Daoy (cell line): ENCODE measurements around the gene RPUSD4. TPM values are rescaled to one million over a fixed set of nuclear protein-coding genes. Genes with fewer than 3 reads are reported as not detected.

Experiments used
- DNase-seq: peaks from one replicate; pipeline ENCODE4 v3.0.0-alpha.2; 2015; ENCODE audit warnings: low read depth
- total RNA-seq: library from RNA; depleted of rRNA; stranded (reverse); fragments of >200 nt; shearing (Covaris generic); gene quantifications from 2 replicates; pipeline ENCODE4 v1.2.3, GENCODE V29; 2014

RPUSD4 gene
- total RNA-seq, 1 experiment from 2014 or later: 19.0 TPM

GRCh38 chr11:126212089-126212660 lies 725 bp upstream of the RPUSD4 start:
- no peak for DNase-seq

GRCh38 chr11:126210871-126211235 lies 597 bp downstream of the RPUSD4 start:
- DNase-seq: peak; percentile 9

DNA sequence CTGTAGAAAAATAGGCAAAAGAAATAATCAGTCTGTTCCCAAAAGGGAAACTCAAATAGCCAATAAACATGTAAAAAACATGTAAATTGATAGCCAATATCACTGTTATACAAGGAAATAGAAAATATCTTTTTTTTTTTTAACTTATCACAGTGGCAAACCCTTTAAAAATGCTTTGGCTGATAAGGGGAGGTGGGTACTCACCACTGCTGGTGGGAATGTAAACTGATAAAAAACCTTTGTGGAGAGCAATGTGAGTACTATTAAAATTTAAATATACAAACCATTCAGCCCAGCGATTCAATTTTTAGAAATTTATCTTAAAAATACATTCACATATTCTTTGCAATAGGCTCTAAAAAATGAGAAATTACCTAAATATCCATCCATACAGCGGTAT lies 3.6 kb downstream of the RPUSD4 start:
- no peak for DNase-seq

GRCh38 chr11:126205359-126205758 lies 6.1 kb downstream of the RPUSD4 start:
- DNase-seq: no peak

- DNase-seq: no peak
These were observed 8.6 kb downstream of the RPUSD4 start for GRCh38 chr11:126202646-126203359.

DNA sequence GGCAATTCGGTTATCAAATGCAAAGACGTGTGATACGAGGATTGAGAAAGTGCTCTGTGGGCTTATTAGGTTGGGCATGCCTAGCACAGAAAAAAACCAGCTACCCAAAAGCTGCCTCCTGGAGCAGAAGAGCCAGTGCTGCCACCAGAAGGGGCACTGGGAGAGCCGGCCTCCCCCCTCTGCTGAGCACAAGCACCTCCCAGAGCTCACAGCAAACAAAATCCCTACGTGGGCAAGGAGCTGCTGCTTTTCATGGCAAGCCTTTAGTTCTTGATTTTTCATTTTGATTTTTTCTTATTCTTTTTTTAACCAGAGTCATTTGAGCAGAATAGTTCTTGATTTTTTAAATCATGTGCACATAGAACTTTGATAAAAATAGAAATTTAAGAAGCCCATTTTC lies 12.8 kb downstream of the RPUSD4 start:
- DNase-seq: no peak

DNA sequence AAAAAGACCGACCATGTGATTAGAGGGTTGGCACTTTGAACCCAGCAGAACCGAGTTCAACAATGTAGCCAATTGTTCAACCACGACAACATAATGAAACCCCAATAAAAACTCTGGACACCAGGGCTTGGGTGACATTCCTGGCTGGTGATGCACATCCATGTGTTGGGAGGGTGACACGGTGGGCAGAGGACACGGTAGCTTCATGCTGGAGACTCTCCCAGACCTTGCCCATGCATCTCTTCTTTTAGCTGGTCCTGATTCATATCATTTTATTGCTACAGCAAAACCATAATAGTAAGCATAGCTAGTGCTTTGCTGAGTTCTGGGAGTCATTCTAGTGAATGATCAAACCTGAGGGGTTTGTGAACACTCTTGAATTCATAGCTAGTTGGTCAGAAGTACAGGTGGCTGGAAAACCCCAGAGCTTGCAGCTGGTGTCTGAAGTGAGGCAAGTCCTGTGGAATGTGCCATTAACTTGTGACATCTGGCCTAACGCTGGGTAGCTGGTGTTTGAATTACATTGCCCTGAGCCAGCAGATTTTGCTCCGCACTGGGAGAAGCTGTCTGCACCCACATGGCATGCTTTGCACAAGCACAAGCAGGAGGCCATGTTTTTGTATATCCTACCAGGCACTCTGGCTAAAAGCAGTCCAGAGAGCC lies 14.0 kb downstream of the RPUSD4 start:
- no peak for DNase-seq

DNA sequence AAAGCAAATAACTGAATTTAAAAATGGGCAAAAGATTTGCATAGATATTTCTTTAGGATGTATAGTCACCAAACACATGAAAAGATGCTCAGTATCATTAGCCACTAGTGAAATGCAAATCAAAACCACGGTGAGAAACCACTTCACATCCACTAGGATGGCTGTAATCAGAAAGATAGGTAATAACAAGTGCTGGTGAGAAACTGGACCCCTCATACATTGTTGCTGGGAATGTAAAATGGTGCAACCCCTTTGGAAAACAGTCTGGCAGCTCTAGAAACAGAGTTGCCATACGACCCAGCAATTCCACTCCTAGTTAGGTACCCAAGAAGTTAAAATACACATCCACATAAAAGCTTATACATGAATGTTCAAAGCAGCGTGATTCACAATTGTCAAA lies 16.3 kb downstream of the RPUSD4 start:
- DNase-seq: no peak

DNA sequence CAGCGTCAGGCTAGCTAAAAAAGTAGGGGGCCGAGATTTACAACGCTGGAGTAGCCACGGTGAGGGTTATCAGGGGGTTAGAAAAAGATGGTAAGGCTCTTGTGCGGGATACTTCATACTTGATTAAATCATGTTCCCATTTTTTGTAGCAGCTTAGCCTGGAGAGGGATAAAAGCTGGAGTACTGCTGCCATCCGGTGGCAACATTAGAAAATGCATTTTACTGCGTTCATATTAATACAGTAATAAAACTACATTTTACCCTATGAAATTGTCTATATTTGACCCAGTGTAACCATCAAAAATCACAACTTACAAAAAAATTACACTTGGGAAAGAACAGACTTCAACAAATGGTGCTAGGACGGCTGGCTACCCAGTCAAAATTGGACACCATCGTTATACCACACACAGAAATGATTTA lies 17.3 kb downstream of the RPUSD4 start:
- peak; percentile 30 for DNase-seq

DNA sequence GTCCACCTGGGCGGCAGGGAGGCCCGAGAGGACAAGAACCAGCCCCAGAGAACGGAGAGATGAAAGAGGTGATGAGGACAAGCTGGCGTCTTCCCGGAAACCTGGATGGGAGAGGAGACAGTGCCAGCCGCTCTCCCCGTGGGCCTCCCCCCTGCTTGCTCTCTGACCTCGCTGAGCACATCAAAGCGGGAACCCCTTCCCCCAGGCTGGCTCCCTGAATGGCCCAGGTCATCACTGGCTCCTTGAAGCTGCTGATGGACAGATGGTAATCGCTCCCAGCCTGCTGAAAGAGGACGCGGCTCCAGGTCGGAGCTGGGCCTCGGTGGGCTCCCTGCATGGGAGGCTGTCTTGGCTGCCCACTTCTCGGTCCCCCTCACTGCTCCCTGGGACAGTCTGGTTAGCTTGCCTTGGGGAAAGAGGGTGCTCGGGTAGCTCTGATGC lies 18.4 kb downstream of the RPUSD4 start:
- no peak for DNase-seq

DNA sequence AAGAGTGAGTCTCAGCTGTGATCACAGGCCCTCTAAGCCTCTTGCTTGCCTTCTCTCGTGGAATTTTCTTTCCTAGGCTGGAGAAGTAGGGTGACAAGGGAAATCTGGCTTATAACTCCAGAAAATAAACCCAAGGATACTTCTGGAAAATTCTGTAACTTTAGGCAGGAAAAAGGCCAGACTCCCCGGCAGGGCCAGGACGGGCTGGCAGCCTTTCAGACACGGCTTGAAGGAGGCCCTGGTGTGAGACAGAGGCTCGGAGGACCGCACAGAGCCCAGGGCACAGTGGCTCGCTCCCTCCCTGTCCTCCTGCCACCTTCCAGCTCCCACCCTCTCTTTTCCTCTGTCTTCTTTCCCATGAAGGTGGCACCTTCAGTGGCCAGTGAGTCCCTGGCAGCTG lies 19.1 kb downstream of the RPUSD4 start:
- DNase-seq: no peak

GRCh38 chr11:126191379-126192073 lies 19.9 kb downstream of the RPUSD4 start:
- no peak for DNase-seq

- no peak for DNase-seq
These were observed 20.7 kb downstream of the RPUSD4 start for GRCh38 chr11:126190792-126191191.

DNA sequence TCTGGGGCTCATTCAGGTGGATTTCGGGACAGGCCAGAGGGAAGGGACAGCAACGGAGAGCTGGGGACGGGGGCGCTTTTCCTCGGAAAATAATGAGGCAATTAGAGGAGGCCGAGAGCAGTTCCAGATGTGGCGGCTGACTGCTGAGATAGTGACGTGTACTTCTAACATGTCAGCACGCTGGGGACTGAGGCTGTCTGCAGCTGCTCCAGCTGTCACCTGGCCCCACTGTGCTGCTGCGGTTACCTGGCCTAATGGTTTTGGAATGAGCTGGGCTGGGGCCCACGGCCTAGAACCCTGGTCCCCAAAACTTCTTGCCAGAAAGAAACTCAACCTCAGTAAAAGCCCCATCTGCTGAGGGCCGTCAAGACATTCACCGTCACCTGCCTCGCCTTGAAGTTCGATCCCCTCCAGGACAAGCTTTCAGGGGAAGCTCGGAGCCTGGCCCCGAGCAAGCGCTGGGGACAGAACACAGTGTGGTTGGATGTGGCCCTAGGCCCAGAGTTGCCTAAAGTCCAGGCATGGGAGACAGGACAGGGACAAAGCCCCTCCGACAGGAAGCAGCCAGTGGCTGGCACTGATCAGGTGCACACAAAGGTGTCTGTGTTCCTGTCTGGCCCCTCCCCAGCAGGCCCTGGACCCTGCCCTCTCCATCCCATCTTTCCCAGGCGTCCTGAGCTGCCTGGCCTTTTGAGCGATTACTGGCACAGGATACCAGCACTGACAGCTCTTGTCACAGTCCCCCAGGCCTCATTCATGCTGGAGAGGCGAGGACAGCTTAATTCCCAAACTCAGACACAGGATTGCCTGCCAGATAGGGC lies 22.1 kb downstream of the RPUSD4 start:
- DNase-seq: no peak

DNA sequence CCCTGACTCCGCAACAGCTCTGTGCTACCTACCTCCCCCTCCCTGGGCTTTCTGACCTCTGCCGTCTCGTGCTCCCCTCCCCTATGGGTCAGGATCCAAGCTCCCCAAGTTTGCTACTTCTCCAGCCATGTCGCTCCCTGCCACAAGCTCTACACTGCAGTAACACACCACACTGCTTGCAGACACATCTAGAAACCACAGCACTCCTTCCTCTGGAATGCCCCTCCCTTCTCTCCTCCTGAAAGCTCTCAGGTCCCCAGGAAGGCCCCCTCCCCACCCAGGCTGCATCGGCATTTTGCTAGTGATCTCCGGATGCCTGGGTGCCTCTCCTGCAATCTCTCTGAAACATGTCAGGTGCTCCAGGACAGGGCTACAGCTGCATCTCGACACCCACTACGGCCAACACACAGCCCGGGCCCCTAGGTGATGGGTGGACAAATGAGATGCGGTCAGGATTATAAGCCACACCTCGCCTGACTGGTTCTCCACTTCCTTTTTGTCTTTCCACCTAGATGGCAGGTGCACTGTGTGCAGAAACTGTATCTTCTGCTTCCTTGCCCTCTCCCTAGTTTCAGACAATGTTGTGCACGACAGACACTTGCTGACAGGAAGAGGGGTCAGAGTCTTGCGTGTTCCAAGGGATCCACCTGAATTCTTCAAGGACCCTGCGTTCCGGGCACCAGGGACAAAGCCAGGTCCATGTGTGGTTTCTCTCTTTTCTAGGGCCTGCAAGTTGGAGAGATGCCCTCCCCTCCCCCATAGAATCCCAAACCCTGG lies 22.9 kb downstream of the RPUSD4 start:
- DNase-seq: no peak

DNA sequence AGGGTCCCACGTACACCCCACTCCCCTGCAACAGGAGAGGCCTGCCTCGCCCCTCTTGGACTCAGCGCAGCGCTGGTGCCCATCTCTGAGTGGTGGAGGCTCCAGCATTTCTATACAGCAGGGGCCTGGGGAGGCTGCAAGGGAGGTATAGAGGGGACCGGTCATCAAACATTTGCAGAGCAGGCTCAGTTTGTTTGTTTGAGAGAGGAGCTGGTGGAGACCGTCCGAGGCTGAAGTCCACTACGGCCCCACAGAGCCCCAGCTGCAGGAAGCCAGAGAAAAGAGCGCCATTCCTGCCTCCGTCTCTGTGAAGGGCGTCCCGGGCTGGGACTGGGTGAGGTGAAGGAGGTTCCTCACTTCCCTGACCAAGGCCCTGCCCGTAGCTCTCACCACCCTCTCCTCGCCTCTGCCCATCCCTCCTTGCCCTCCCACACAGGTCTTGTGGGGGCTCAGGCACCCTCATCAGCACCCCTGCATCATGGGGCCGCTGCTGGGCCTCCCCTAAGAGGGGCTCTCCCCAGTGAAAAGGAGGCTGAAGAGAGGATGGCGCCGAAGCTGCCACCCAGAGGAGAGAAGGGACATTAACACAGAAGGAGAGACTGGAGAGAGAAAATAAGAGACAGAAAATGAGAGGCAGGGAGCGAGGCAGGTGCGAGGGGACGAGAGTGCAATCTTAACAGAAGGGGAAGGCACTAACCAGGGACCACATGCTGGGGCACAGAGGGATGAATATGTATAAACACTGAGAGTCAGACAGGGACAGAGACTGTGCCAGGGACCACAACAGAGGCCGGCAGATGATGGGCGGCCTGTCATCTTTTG lies 24.5 kb downstream of the RPUSD4 start:
- no peak for DNase-seq

DNA sequence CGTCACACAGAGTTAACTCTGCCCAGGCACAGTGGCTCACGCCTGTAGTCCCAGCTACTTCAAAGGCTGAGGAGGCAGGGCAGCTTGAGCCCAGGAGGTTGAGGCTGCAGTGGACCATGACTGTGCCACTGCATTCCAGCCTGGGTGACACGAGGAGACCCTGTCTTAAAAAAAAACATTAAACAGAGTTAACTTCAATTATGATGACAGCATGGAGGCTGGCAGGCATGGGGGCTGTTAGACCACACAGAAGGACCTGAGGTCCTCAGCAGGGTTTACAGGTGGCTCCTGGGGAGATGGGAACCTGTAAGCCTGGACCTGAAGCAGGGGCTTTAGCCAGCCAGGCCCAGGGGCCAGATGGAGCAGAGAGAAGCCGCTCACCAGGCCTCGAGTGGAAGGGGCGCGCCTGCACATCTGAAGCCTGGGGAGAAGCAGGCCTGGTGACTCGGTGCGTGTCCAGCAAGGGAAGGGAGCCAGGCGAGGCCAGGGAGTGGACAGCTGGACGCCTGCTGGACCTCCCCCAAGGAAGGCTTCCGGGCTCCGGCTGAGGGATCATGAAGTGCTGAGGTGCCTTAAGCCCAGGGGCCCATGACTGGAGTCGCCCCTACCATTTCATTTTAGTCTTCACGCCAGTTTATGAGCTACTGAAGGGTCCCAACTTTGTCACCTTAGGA lies 25.3 kb downstream of the RPUSD4 start:
- DNase-seq: no peak

DNA sequence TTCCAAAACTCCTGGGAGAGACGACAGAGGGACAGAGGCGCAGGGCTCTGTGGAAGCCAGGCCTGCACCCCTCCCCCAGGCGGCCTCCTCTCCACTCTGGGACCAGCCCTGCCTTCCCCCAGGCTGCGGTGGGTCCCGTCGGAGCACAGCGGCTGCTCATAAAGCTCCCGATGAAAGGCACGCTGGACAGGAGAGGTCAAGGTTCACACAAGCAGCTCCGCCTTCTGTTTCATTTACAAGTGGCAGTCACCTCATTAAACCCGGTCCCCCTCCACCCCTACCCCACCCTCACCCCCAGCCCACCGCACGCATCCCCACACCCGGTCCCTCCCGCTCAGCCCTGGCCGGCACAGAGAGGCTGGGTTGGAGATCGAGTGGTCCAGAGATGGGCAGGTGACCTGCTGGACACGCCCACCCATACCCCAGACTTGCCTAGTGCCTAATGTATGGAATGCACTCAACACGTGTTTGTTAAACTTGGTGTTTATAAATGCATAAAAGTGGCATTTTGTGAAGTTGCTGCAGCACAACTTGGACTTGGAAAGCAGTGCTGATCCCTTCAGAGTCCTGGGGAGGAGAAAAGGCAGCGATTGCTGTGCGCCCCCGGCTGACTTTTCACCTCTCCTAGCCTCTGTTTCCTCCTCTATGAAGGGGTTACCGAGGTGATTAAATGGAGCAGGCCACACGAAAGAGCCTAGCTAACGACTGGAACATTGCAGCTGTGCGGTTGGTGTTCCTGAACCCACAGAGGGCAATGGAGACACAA lies 26.0 kb downstream of the RPUSD4 start:
- DNase-seq: no peak
